SK-N-DZ (cell line): ENCODE results near the gene LCN15.

Experiments used
- DNase-seq: peaks from one replicate; pipeline ENCODE4 v3.0.0-alpha.2; 2015; ENCODE audit warnings: low spot score

Gene LCN15

GRCh38 chr9:136740971-136741882 is 23.1 kb downstream of the LCN15 start:
- DNase-seq, result no peak

- DNase-seq, result no peak
These were observed 23.8 kb downstream of the LCN15 start for GRCh38 chr9:136740491-136740890.

GRCh38 chr9:136740069-136740468 is 24.2 kb downstream of the LCN15 start:
- no peak for DNase-seq

GRCh38 chr9:136739509-136739908 is 24.8 kb downstream of the LCN15 start:
- no peak for DNase-seq

DNA sequence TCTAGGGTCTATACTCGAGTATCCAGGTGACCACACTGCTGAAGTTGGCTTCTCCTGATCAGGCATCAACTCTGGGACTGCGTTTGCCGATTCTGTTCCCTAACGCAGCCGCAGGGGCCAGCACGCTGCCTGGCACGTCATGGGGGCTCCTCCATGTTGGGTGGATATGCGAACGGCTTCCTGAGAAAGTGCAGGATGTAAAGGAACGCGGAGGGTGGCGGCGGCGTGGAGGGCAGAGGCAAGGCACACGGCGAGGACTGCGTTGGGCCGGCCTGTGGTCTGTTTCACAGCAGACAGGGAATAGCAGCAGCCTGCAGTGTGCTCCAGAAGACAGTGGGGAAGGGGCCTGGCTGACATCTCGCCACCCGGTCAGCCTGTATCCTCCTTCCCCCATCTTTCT is 25.4 kb downstream of the LCN15 start:
- no peak for DNase-seq

GRCh38 chr9:136735812-136736480 is 28.4 kb downstream of the LCN15 start:
- no peak for DNase-seq

DNA sequence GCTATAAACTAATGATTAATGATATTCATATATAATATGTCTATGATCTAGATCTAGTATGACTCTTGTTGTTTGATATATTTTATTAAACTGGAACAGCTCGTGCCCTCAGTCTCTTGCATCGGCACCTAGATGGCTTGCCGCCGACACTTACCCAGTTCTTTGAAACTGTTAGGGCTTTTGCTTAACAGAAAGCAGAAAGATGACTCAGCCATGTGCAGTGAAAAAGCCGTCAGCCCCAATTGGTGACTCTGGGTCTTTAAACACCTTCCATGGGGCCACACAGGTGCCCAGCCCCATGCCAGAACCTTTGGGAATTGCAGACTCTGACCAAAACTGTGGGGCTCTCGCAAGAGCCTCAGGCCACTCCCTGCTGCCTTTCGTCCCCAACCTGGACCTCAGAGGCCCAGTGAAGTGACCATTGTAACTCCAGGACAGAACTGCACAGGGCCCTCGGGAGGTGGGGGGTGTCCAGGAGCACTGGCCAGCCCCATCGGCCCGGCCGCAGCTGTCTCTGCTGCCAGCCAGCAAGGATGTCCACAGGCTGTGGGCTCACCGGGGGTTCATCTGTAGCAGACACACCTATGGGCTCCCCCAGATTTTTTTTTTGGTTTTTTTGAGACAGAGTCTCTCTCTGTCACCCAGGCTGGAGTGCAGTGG is 29.4 kb downstream of the LCN15 start:
- DNase-seq, result no peak

DNA sequence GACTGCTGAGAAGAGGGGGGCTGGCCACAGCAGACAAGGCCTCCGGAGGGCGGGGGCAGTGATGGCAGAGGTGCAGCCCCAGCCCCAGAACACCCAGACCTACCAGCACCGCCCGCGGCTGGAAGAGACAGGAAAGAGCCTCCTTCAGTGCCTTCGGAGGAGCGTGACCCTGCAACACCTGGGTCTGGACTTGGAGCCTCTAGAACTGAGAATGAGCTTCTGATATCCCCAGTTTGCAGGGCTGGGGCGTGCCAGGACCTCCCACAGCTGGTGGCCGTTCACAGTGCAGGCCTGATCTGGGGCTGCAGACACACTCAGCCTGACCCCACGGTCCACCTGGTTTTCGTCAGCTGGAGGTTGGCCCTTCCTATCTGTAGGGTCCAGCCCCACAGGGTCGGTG is 30.7 kb downstream of the LCN15 start:
- no peak for DNase-seq

DNA sequence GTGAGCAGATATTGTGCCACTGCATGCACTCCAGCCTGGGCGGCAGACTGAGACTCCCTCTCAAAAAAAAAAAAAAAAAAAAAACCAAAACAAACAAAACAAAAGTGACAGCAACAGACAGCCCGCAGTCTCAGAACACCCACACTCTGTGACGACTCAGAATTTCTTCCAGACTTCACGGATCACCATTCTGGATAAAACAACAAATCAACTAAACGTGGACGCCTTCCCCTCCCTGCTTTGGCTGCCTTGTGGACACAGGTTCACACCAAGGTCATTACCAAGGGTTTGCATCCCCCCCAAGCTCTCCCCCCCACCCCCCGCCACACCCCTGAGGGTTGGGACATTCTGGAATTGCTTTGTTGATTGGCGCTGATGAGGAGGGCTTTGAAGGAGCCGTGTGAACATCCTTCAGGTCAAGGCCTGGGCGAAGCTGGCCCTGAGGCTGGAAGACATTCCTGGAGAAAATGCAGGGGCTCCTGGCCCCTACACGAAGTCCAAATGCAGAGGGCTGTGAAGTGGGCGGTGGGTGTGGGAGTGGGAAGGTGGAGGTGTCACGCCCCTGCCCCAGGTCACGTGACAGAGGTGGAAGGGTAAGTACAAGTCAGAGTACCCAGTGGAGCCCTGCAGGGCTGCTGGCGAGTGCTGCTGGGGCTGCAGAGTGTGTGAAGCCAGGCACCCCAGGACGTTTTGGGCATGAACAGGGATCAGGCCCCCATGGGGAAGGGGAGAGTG is 31.7 kb downstream of the LCN15 start:
- no peak for DNase-seq

DNA sequence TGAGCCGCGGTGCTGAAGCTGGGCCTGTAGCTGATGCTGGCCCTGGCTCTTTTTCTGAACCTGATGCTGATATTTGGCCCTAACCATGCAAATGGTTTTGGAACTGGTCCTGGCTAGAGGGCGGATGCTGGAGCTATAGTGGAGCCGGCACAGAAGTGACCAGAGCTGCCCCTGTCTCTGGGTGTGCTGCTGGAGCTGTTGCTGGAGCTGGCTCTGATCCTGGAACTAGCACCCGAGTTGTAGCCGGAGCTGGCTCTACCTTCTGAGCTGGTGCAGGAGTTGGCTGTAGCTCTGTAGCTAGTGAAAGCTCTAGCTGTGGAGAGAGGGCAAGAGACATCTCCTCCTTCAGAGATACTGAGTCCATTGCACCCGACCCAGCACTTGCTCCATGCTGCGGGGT is 34.4 kb downstream of the LCN15 start:
- no peak for DNase-seq

GRCh38 chr9:136729144-136729543 is 35.2 kb downstream of the LCN15 start:
- DNase-seq, result no peak

- peak; percentile 47 for DNase-seq
These were observed 35.7 kb downstream of the LCN15 start for GRCh38 chr9:136728548-136729123.

- DNase-seq, result peak; percentile 79
These were observed 36.2 kb downstream of the LCN15 start for GRCh38 chr9:136728080-136728547.

GRCh38 chr9:136726631-136727191 is 37.6 kb downstream of the LCN15 start:
- DNase-seq, result peak; percentile 52

GRCh38 chr9:136726118-136726517 is 38.2 kb downstream of the LCN15 start:
- DNase-seq, result no peak

DNA sequence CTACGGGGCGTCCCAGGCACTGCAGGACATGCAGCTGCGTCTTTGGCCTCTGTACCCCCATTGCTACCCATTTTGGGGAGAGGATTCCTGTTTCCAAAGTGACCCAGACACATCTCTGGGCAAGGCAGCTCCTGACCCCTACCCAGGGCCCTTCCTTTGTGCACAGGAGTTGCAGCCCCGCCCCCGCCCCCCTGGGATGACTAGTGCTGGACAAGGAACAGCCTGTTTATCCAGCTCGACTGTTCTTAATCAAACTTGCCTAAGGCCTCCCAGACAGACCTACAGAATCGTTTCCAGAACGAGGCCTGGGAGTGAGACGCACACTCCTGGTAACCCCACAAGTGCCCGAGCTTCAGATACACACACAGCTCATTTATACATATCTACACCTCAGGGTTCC is 38.7 kb downstream of the LCN15 start:
- no peak for DNase-seq

DNA sequence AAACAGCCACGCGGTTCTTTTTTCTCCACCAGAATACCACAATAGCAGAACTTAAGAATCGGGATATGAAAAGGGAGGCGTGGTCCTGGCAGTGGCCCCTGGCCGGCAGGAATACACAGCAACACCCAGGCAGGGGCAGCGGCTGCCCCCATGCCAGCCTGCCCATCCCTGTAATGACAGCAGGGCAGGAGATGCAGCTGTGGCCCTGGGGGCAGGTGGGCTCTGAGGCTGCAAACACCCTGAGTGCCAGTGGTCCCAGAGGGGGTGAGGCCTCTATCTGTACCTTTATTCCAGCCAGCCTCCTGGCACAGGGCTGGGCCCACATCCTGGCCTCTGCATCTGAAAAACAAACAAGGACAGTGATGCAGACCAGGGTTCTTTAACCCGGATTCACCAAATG is 39.5 kb downstream of the LCN15 start:
- DNase-seq, result no peak

DNA sequence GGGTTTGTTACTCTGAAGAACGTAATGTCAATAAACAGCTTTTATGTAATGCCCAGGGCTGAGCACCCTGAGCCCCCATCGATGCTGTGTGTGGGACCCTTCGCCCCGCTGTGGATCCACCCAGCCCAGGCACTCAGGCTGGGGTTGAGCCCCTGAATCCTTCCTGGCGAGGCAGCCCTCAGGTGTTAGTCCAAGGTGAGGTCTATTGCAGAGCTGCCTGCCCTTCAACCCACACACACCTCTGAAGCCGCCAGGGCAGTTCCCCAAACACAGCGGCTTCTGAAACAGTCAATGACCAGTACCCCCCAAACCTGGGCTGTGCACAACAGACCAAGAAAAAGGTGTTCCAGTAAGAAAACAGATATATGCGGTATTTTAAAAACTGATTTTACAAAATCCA is 40.3 kb downstream of the LCN15 start:
- DNase-seq, result no peak

GRCh38 chr9:136723362-136723976 is 40.8 kb downstream of the LCN15 start:
- DNase-seq, result no peak

- DNase-seq, result no peak
These were observed 41.4 kb downstream of the LCN15 start for GRCh38 chr9:136722969-136723356.
